ENCODE results near the gene BRAF. TPM values are rescaled to one million over a fixed set of nuclear protein-coding genes. Genes with fewer than 3 reads are reported as not detected.
A peak's percentile ranks its signal among the peaks of the same experiment; 100 is the strongest.
"Not testable (repeated sequence)": the region's sequence is repeated elsewhere in the genome, so short reads cannot be mapped to it uniquely, and the experiment has no call there.

Gene BRAF
- polyA plus RNA-seq, 10 donors: 8.5 to 15.3 (median 11.8) TPM

- no peak for DNase-seq
Measured at GRCh38 chr7:140774371-140774770, 150.4 kb downstream of the BRAF start.

GRCh38 chr7:140773104-140773503, 151.6 kb downstream of the BRAF start:
- DNase-seq: no peak

DNA sequence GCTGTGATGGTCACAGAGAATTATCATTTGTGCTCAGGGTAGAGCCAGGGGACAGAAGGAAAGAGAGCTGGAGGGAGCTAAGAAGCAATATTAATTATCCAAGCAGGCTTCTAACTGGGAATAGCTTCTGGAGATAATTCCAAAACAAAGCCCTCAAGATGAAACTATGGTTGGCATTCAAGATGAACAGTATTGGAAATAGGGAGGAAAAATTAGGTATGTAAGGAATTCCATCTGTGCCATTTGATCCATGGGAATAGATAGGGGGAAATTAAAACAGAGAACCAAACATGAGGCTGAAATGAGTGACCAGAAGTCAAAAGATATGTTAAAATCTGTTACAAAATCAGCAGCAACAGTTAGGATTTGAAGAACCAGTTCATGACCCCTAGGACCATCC, 152.9 kb downstream of the BRAF start:
- DNase-seq: no peak

DNA sequence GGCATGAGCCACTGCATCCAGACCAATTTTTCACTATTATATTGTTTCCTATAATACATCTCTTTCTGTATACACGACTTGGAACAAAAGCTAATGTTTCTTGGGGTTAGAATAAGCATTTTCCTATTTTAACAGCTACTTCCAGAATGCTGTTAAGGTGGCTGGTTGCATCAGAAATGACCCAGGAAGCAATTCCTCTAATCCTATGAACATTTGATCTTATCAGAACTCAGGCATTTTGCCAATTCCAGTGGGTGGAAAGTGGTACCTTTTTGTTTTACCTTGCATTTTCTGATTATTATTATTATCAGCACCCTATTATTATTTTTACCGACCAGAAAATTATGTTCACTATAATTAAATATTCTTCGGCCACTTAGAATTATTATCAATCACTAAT, 154.9 kb downstream of the BRAF start:
- DNase-seq: no peak

DNA sequence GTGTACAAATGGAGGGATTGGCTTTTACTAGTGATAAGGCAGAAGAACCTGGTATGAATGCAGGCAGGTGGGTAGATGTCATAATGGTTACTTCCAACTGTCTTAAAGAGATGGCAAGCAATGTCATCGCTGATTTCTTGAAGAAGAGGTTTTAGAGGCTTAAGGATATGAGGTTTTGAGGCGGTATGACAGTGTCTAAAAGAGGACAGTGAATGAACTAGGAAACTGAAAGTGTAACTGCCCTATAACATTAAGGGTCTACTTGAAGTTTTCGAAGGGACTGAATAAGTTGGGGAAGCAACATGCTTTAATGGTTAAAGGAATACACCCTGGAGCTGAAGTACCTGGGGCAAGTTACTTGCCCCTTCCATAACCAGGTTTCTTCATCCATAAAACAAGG, 157.3 kb downstream of the BRAF start:
- DNase-seq: no peak

GRCh38 chr7:140765441-140765840, 159.3 kb downstream of the BRAF start:
- DNase-seq: not testable (repeated sequence)

GRCh38 chr7:140763166-140763565, 161.6 kb downstream of the BRAF start:
- not testable (repeated sequence) for DNase-seq

DNA sequence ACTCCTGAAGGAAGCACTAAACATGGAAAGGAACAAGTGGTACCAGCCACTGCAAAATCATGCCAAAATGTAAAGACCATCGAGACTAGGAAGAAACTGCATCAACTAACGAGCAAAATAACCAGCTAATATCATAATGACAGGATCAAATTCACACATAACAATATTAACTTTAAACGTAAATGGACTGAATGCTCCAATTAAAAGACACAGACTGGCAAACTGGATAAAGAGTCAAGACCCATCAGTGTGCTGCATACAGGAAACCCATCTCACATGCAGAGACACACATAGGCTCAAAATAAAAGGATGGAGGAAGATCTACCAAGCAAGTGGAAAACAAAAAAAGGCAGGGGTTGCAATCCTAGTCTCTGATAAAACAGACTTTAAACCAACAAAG, 163.4 kb downstream of the BRAF start:
- DNase-seq: not testable (repeated sequence)

GRCh38 chr7:140754506-140754905, 170.2 kb downstream of the BRAF start:
- no peak for DNase-seq

- no peak for DNase-seq
Measured at GRCh38 chr7:140752533-140752932, 172.2 kb downstream of the BRAF start.

- DNase-seq: no peak
Measured at GRCh38 chr7:140746751-140747150, 178.0 kb downstream of the BRAF start.

- no peak for DNase-seq
Measured at GRCh38 chr7:140745266-140746058, 179.3 kb downstream of the BRAF start.

DNA sequence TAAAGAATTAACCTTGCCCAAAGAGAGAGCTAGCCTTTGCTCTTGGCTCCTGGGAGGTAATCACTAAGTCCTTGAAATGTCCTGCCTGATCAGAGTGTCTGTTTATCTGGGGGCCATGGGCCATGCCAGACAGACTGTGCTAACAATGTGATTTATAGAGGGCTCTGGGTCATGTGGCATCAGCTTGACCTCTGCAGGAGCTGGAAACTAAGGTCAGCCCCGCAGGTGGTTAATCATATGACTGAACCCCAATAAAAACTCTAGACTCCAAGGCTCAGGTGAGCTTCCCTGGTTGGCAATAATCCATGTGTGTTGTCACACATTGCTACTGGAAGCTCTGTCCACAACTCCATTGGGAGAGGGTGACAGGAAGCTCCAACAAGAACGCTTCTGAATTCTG, 180.7 kb downstream of the BRAF start:
- no peak for DNase-seq

GRCh38 chr7:140743255-140743654, 181.5 kb downstream of the BRAF start:
- DNase-seq: not testable (repeated sequence)

- DNase-seq: no peak
Measured at GRCh38 chr7:140738280-140738679, 186.4 kb downstream of the BRAF start.

GRCh38 chr7:140734729-140735128, 190.0 kb downstream of the BRAF start:
- DNase-seq: no peak

GRCh38 chr7:140734096-140734495, 190.6 kb downstream of the BRAF start:
- DNase-seq: no peak

DNA sequence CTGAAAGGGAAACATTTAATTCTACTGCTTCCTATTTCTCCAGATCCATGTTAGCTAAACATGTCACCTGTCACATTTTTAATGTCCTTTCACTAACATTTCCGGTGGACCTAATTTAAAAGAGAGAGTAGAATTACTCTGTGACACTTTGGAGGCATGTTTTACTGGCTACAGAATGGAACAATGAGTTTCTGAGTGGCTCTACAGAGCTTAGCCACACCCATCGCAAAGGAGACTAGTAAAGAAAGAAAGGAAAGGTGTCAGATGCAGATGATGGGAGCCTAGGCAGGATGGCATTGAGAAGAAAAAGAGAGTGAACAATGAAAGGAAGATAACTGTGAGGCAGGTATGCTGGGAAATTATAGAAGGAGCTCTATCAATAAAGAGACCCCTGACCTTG, 192.3 kb downstream of the BRAF start:
- DNase-seq: no peak

DNA sequence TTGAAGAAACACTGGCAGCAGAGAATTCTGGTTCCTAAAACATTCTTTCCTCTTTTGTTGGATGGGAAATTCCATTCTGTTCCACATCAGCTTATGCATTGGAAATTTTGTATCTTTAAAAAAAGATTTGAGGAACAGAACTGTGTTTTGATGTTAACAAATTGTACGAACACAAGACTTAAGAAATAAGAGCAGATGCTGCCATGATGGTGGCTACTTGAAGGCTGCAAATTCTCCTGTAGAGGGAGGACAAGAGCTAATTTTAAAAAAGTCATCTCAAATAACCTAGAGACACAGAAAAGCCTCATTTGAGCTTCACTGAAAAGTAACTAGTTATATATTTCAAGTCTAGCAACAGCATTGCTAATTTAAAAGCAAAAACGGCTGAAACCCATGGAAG, 198.4 kb downstream of the BRAF start:
- peak in 1 of 3 donors; percentile 22 for DNase-seq

DNA sequence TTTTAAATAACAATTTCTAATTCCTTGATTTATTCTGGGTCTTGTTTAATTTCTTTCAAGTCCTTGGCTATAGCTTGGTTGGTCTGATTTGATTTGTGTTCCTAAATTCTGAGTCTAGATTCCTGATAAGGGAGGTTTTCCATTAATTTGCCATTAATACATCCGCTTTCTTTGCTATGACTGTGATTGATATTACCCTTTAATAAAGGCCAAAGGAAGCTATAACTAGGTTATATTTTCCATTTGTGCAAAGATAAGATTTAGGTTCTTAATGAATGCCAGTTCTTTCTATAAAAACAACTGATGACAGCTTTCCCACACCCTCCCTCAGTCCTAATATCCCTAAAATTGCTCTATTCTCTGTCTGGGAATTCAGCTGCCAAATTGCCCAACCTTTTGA, 200.0 kb downstream of the BRAF start:
- DNase-seq: no peak

GRCh38 chr7:140723574-140723973, 201.2 kb downstream of the BRAF start:
- no peak for DNase-seq

DNA sequence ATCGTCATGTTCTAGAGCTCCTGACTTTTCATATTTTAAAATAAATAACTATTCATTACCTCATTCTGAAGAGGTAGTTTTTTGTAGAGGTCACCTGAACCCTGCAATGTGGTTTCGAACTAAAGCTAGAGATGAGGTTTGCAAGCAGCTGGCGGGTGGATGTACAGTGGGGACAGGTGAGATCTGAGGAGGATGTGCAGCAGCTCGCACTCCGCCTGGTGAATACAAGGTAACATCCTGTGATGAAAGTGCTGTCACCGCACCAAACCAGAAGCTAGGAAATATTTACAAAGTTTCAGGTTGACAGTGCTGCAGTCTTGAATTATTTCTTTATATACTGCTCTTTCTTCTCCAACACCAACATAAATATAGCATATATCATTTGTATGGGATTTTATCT, 201.7 kb downstream of the BRAF start:
- no peak for DNase-seq

GRCh38 chr7:140722254-140722653, 202.5 kb downstream of the BRAF start:
- DNase-seq: no peak

- DNase-seq: no peak
Measured at GRCh38 chr7:140719721-140720120, 205.0 kb downstream of the BRAF start.
